AG04450 (cell line): ENCODE measurements around the gene GRB10. TPM values are rescaled to one million over a fixed set of nuclear protein-coding genes. Genes with fewer than 3 reads are reported as not detected.

Experiments
- CTCF ChIA-PET: fragments of 300-600, 350-600 bp; formaldehyde crosslinking; extraction: SDS; loops from one replicate; lab custom pipeline; 2022; ENCODE audit warnings: antibody characterized with exemption, inconsistent platforms; lab: Charles Lee
- POLR2A ChIA-PET: fragments of 350-600 bp; formaldehyde crosslinking; extraction: SDS; loops from one replicate; lab custom pipeline; 2021; ENCODE audit warnings: antibody characterized with exemption, inconsistent platforms; lab: Yijun Ruan, JAX
- DNase-seq: peaks from one replicate; pipeline ENCODE4 v3.0.0-alpha.2; 2011; ENCODE audit warnings: low read depth, low spot score
- H3K27ac ChIP-seq: one replicate; pipeline ENCODE4 v1.5.1; 2012; ENCODE audit warnings: low read depth, low read length, control low read depth
- H3K27me3 ChIP-seq: one replicate; pipeline ENCODE4 v1.6.0; 2012; ENCODE audit warnings: low read length; ENCODE audit not compliant: control insufficient read depth, insufficient read depth
- H3K4me3 ChIP-seq: 2 replicates; pipeline ENCODE4 v1.5.1; 2011; ENCODE audit warnings: mild to moderate bottlenecking, low read depth, low read length, control low read depth
- H3K9me3 ChIP-seq: 2 replicates; pipeline ENCODE4 v1.5.1; 2012; ENCODE audit warnings: low read length; ENCODE audit not compliant: control insufficient read depth, insufficient read depth
- polyA plus RNA-seq: library from polyadenylated mRNA; depleted of rRNA; stranded (reverse); fragments of >200 nt; gene quantifications from 2 replicates; pipeline ENCODE4 v1.2.3, GENCODE V29; 2011
- TF ChIP-seq, protein P1 (sequence below): IDR thresholded peaks from 2 replicates; pipeline ENCODE4 v1.5.1; 2011; ENCODE audit warnings: low read depth, low read length, control low read depth, inconsistent platforms

Gene GRB10
- polyA plus RNA-seq, 1 experiment = 8.0 TPM

DNA sequence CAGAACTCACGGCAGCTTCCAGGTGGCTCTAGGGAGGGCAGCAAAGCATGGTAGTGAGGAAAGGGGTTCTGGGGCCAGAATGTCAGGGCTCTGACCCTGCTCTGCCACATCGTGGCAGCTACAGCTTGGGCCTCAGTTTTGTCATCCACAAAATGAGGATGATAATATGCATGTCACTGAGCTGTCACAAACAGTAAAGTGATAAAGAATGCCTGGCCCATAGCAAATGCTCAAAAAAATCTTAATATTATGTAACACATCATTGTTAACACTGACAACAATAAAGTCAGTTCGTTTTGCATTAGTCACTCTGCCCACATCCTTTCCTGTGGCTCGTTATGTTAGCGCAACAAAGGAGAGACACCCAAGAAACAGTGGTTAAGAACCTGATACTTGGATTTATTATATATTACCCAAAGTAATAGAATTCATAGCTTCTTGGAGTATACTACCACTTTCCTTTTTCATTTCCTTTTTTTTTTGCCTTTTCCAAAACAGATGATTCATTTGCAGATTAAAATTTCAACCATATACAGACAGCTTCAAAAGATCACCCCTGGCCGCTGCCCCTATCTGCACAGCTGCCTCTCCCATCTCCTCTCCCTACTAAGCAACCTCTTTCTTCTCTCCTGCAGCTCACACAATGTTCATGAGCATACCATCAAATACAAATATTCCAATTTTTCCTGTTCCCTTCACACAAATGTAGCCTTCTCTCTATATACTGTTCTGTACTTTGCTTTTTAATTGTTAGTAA lies 172.0 kb downstream of the GRB10 start:
- POLR2A ChIA-PET = no interaction called here
- Histone ChIP-seq H3K27ac (no peak overlapping the region), H3K9me3 (no peaks in the 10 kb centered on the region), H3K4me3 (no peak overlapping the region), H3K27me3 (no peaks in the 10 kb centered on the region)
- CTCF ChIA-PET = interaction anchor here (1.3 to 1.4 kb wide), 2 partner anchors 143 to 550 kb away, joined by 3 read pairs; no protein-coding TSS in a partner anchor
- TF ChIP-seq, protein P1, sequence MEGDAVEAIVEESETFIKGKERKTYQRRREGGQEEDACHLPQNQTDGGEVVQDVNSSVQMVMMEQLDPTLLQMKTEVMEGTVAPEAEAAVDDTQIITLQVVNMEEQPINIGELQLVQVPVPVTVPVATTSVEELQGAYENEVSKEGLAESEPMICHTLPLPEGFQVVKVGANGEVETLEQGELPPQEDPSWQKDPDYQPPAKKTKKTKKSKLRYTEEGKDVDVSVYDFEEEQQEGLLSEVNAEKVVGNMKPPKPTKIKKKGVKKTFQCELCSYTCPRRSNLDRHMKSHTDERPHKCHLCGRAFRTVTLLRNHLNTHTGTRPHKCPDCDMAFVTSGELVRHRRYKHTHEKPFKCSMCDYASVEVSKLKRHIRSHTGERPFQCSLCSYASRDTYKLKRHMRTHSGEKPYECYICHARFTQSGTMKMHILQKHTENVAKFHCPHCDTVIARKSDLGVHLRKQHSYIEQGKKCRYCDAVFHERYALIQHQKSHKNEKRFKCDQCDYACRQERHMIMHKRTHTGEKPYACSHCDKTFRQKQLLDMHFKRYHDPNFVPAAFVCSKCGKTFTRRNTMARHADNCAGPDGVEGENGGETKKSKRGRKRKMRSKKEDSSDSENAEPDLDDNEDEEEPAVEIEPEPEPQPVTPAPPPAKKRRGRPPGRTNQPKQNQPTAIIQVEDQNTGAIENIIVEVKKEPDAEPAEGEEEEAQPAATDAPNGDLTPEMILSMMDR = no peak
- no peak for DNase-seq

DNA sequence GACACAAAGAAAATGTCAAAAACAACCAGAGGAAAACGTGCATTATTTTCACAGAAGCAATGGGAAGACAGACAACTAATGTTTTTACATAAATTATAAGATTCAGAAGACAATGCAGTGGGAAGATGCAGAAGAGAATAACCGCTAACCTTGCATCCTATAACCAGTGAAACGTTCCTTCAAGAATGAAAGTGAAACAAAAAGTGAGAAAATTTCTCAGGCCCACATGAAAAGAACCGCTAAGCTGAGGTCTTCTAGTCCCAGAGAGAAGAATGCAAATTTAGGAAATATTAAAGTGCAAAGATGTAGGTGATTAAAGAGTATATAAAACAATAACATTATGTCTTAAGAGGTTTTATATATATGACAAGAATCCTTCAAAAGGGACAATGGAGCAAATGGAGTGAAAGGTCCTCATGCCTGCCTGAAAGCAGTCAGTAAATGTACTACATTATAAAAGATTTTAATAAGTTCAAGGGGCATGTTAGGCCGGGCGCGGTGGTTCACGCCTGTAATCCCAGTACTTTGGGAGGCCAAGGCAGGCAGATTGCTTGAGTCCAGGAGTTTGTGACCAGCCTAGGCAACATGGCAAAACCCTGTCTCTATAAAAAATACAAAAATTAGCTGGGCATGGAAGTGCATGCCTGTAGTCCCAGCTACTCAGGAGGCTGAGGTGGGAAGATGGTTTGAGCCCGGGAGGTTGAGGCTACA lies 174.3 kb downstream of the GRB10 start:
- Histone ChIP-seq H3K27me3 (no peaks in the 10 kb centered on the region), H3K27ac (no peak overlapping the region), H3K9me3 (no peaks in the 10 kb centered on the region), H3K4me3 (no peak overlapping the region)
- no peak for DNase-seq
- ChIA-PET CTCF (interaction anchor here (1.0 to 2.0 kb wide), 4 partner anchors 17 to 554 kb away, joined by 3 to 7 read pairs (median 4); no protein-coding TSS in a partner anchor), POLR2A (no interaction called here)
- TF ChIP-seq, protein P1 = no peak

DNA sequence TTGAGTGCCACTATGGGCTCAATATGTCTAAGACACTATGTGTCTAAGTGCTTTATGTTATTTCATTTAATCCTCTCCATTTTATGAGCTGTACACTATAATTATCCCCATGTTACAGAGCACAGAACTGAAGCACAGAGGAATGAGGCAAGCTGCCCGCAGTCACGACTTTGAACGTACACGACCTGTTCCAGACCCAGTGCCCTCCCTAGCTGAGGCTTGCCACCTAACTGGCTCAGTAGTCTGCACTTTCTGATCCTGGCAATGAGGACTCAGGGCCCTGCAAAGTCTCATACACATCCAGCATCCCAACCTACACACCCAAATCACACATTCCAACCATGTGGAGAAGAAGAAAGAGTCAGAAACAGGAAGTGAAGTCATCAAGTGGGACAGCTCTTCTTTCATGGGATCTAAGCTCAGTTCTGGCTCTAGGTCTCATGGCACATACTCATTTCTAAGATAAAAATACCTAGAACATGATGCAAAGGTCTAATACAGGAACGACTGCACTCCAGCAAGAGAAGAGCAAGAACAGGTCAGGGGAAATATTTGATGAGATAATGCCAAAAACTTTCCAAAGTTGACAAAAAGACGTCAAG lies 175.1 kb downstream of the GRB10 start:
- CTCF ChIA-PET = interaction anchor here (1.0 to 1.3 kb wide), 3 partner anchors 17 to 555 kb away, joined by 3 to 6 read pairs (median 3); no protein-coding TSS in a partner anchor
- POLR2A ChIA-PET = no interaction called here
- DNase-seq = no peak
- TF ChIP-seq, protein P1 = no peak
- Histone ChIP-seq H3K9me3 (no peaks in the 10 kb centered on the region), H3K27me3 (no peaks in the 10 kb centered on the region), H3K4me3 (no peak overlapping the region), H3K27ac (no peak overlapping the region)

DNA sequence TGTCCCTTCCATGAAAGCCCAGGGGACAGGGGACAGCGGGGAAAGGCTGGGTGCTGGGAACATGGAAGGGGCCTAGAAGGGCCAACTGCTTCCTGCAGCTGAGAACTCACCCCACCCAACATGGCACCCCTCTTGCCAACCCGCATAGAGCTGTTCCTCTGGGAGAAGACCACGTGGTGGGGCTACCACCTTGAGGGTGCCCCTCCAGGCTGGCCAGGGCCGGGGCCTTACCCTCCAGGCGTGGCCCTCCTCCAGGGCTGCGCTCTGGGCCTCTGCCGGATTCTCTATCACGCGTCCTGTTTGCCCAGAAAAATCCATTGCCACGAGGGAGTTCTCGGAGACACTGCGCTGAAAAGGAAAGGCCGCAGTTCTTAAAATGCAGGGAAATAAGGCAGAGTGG lies 177.6 kb downstream of the GRB10 start:
- Histone ChIP-seq H3K9me3 (no peaks in the 10 kb centered on the region), H3K27ac (no peak overlapping the region), H3K27me3 (no peaks in the 10 kb centered on the region), H3K4me3 (no peak overlapping the region)
- TF ChIP-seq, protein P1 = no peak
- POLR2A ChIA-PET = no interaction called here
- CTCF ChIA-PET = interaction anchor here (1.5 kb wide), 1 partner anchor 556 kb away, joined by 5 read pairs; no protein-coding TSS in a partner anchor
- no peak for DNase-seq
